Muscle layer of colon (tissue), 2 donors: ENCODE data around the gene TRPM5.

Experiments used
- H3K27ac ChIP-seq: one replicate; pipeline ENCODE4 v1.7.0; 2013; ENCODE audit warnings: low read depth, mild to moderate bottlenecking, low read length, moderate library complexity
- H3K27me3 ChIP-seq, 2 donors: one replicate each; pipeline ENCODE4 v1.7.0; 2013; ENCODE audit warnings: low read length in 2 of 2, mild to moderate bottlenecking in 2 of 2; ENCODE audit not compliant: insufficient read depth in 2 of 2, control insufficient read depth in 1 of 2
- H3K36me3 ChIP-seq: one replicate; pipeline ENCODE4 v1.7.0; 2013; ENCODE audit warnings: mild to moderate bottlenecking, low read length; ENCODE audit not compliant: insufficient read depth
- H3K4me1 ChIP-seq: one replicate; pipeline ENCODE4 v1.7.0; 2013; ENCODE audit warnings: mild to moderate bottlenecking, low read length; ENCODE audit not compliant: insufficient read depth
- H3K4me3 ChIP-seq, 2 donors: one replicate each; pipeline ENCODE4 v1.7.0; 2013; ENCODE audit warnings: low read length in 2 of 2, low read depth in 1 of 2, mild to moderate bottlenecking in 1 of 2, moderate library complexity in 1 of 2
- H3K9ac ChIP-seq: one replicate; pipeline ENCODE4 v1.7.0; 2013; ENCODE audit warnings: low read length
- H3K9me3 ChIP-seq: one replicate; pipeline ENCODE4 v1.7.0; 2013; ENCODE audit warnings: mild to moderate bottlenecking, low read length
- donor health status: abdominal sarcoma.
- donor health status: Adenocarcinoma of cecum.

The TRPM5 gene

GRCh38 chr11:2449548-2450320 is 5.4 kb upstream of the TRPM5 start:
- no peak overlapping the region for H3K4me3 ChIP-seq
- no peaks in the 10 kb centered on the region for H3K36me3 ChIP-seq
- H3K9ac ChIP-seq: no peak overlapping the region
- H3K27me3 ChIP-seq: peaks cover 0 to 28% of the 10 kb centered on the region in 2 donors
- H3K9me3 ChIP-seq: no peaks in the 10 kb centered on the region
- no peaks in the 10 kb centered on the region for H3K4me1 ChIP-seq
- no peak overlapping the region for H3K27ac ChIP-seq

GRCh38 chr11:2448661-2449547 is 4.6 kb upstream of the TRPM5 start:
- Histone ChIP-seq H3K4me3 (no peak overlapping the region), H3K4me1 (no peaks in the 10 kb centered on the region), H3K9me3 (no peaks in the 10 kb centered on the region), H3K27ac (no peak overlapping the region), H3K36me3 (no peaks in the 10 kb centered on the region), H3K27me3 (peaks cover 0 to 32% of the 10 kb centered on the region in 2 donors), H3K9ac (no peak overlapping the region)

GRCh38 chr11:2447951-2448650 is 3.8 kb upstream of the TRPM5 start:
- Histone ChIP-seq H3K27me3 (peaks cover 0 to 39% of the 10 kb centered on the region in 2 donors), H3K4me1 (no peaks in the 10 kb centered on the region), H3K36me3 (no peaks in the 10 kb centered on the region), H3K9me3 (no peaks in the 10 kb centered on the region), H3K9ac (no peak overlapping the region), H3K27ac (no peak overlapping the region), H3K4me3 (no peak overlapping the region)

GRCh38 chr11:2447253-2447950 is 3.1 kb upstream of the TRPM5 start:
- no peak overlapping the region for H3K4me3 ChIP-seq
- no peaks in the 10 kb centered on the region for H3K36me3 ChIP-seq
- no peaks in the 10 kb centered on the region for H3K9me3 ChIP-seq
- no peaks in the 10 kb centered on the region for H3K4me1 ChIP-seq
- H3K27ac ChIP-seq: no peak overlapping the region
- no peak overlapping the region for H3K9ac ChIP-seq
- peaks cover 0 to 39% of the 10 kb centered on the region in 2 donors for H3K27me3 ChIP-seq

- Histone ChIP-seq H3K27me3 (peaks cover 0 to 39% of the 10 kb centered on the region in 2 donors), H3K36me3 (no peaks in the 10 kb centered on the region), H3K9ac (no peak overlapping the region), H3K4me3 (no peak overlapping the region), H3K4me1 (no peaks in the 10 kb centered on the region), H3K9me3 (no peaks in the 10 kb centered on the region), H3K27ac (no peak overlapping the region)
These were observed 2.4 kb upstream of the TRPM5 start for GRCh38 chr11:2446590-2447252.

GRCh38 chr11:2445746-2446551 is 1.6 kb upstream of the TRPM5 start:
- H3K4me3 ChIP-seq: no peak overlapping the region
- no peaks in the 10 kb centered on the region for H3K9me3 ChIP-seq
- H3K9ac ChIP-seq: no peak overlapping the region
- no peak overlapping the region for H3K27ac ChIP-seq
- H3K36me3 ChIP-seq: no peaks in the 10 kb centered on the region
- H3K27me3 ChIP-seq: peaks cover 0 to 39% of the 10 kb centered on the region in 2 donors
- H3K4me1 ChIP-seq: no peaks in the 10 kb centered on the region

GRCh38 chr11:2444821-2445745 is 769 bp upstream of the TRPM5 start, which contains the start of gene KCNQ1:
Gene KCNQ1 (plus strand): TSS chr11:2445008. CDS start chr11:2445099, 91 bp downstream.
- H3K9ac ChIP-seq: no peak within 1 kb of the TSS
- H3K4me3 ChIP-seq: no peak within 1 kb of the TSS
- H3K36me3 ChIP-seq: no peaks in the 10 kb centered on the region
- H3K27ac ChIP-seq: no peak within 1 kb of the TSS
- no peaks in the 10 kb centered on the region for H3K9me3 ChIP-seq
- peaks cover 0 to 39% of the 10 kb centered on the region in 2 donors for H3K27me3 ChIP-seq
- H3K4me1 ChIP-seq: no peaks in the 10 kb centered on the region

- Histone ChIP-seq H3K9ac (no peak overlapping the region), H3K27me3 (peaks cover 0 to 29% of the 10 kb centered on the region in 2 donors), H3K9me3 (no peaks in the 10 kb centered on the region), H3K4me3 (no peak overlapping the region), H3K4me1 (no peaks in the 10 kb centered on the region), H3K27ac (no peak overlapping the region), H3K36me3 (no peaks in the 10 kb centered on the region)
These were observed 908 bp downstream of the TRPM5 start for GRCh38 chr11:2443406-2443805.

- Histone ChIP-seq H3K27ac (no peak overlapping the region), H3K4me1 (no peaks in the 10 kb centered on the region), H3K36me3 (no peaks in the 10 kb centered on the region), H3K9ac (no peak overlapping the region), H3K4me3 (no peak overlapping the region), H3K27me3 (peaks cover 0 to 29% of the 10 kb centered on the region in 2 donors), H3K9me3 (no peaks in the 10 kb centered on the region)
These were observed 1.7 kb downstream of the TRPM5 start for GRCh38 chr11:2442589-2442988.
